DMS 273 (cell line): Measurements from ENCODE around the gene TEX29.

Experiments used
- DNase-seq: peaks from one replicate; lab custom pipeline; 2025; ENCODE audit not compliant: unreplicated experiment; lab: John Stamatoyannopoulos, UW

Gene TEX29

DNA sequence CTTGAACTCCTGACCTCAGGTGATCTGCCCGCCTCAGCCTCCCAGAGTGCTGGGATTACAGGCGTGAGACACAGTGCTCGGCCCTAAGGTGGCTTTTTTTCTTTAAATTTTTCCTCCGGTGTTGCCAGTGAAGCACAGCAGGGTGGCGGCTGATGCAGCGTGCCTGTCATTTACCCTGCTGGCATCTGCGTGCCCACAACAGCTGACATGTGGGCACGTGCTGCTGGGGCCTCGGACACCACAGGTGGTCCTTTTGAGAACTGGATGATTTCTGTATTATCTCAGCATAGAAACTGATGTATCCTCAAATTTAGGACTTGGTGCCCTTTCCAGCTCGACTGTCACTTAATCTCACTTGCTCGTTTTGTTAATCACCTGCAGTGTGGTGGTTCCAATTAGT lies 31.2 kb upstream of the TEX29 start:
- no peak for DNase-seq

- DNase-seq, result no peak
Observed at GRCh38 chr13:111291908-111292307, 28.5 kb upstream of the TEX29 start.

- no peak for DNase-seq
Observed at GRCh38 chr13:111292710-111293485, 27.5 kb upstream of the TEX29 start.

GRCh38 chr13:111295886-111296285 lies 24.6 kb upstream of the TEX29 start:
- no peak for DNase-seq

DNA sequence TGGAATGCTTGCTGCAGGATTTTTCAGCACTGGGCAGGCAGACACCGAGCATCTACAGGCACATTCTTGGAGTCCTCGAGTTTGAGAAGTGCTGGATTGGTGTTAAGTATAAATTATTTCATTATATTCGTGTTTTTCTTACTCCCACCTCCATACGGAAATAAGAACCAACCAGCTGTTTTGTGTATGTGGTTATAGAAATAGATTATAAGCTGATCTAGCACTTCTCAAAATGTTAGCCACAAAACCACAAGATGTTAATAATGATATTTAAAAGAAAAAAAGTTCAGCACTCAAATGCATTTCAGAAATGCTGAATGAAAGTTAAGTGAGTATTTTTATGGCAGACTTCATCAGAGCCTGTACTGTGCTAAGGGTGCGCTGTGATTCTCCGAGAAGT lies 24.0 kb upstream of the TEX29 start:
- no peak for DNase-seq

DNA sequence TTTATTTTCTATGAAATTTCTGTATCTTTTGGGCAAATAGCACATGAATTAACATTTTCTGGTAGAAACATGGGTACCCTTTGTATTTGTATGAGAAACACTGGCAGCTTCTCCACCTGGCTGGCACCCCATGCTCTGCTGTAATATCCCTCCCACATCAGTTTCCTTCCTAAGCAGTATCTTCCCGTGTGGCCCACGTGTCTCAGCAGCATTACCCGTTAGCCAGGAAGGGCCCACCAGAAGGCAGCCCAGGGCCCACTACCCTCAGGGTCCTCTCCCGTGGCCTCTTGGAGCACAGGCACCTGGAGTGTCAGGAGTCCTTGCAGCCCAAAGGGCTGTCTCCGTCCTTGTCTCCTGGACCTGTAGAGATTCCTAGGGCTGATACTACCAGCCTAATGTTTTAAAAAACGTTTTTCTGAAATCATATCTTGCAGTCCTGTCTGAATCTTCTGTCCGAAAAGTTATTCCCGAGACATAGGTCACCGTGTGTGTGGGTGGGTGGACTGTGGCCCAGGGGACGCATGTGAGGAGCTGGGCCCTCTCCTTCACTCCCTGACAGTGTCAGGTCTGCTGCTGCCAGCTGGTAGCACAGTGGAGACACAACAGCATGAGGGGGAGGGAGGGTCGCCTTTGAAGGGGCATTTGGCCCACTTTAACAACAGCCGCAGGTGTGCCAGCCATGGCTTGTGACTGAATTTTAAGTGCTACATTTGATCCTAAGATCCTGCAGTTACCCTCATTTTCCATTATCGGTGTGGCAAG lies 22.0 kb upstream of the TEX29 start:
- DNase-seq, result no peak

DNA sequence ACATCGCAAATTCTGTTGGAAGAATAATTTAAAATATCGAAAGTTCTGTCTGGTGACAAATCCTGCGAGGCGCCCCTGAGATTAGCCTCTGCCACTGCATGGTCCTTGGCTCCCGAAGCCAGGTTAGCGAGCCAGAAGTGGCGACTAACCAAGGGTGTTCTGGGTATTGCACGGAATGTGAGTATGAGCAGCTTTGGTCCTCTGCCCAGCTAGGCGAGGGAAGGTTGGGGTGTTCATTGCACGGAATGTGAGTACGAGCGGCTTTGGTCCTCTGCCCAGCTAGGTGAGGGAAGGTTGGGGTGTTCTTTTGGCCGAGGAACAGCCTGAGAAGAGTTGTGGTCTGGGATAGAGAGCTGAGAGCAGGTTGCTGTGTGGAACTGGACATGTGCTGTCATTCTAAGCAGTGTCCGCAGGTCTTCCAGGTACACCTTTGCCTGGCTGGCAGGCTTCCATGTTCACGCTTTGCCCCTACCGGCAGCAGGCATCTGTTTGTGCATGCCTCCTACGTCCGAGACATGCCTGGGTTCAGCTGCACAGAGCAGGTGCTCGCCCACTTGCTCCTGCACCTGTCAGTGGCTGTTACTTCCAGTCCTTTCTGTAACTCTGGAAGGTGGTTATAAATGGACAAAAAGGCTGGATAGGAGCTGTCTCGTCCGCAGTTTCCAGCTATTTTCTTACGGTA lies 18.3 kb upstream of the TEX29 start:
- DNase-seq, result no peak

- DNase-seq, result no peak
Observed at GRCh38 chr13:111303559-111303958, 16.9 kb upstream of the TEX29 start.

GRCh38 chr13:111304041-111304544 lies 16.3 kb upstream of the TEX29 start:
- DNase-seq, result no peak

DNA sequence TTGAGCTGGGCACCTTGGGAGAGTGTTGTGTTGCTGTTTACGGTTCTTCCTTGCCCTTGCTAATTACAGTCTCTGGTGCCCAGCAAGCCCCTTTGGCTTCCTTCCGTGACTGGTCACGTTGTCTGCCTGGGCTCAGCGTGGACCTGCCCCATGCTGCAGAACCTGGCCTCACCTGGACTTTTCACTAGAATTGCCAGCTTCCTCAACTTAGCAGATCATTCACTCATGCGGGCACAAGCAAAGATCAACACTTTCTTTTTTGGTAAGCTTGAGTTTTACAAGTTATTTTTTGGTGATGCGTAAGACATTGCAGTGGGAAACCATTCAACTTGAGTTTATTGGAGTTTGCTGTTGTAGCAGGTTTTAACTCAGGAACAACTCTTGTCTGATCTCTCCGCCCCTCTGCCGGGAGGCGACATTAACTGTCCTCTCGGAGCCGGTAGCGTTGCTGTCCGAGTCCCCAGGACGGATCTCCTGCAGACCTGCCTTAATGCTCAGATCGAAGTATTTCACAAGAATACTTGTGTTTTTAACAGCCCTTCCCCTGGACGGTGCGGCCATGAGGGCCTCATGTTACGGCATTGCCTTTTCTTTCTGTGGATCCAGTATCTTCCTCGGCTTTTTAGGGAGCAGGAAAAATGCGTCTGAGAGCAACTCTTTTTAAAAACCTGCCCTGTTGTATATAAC lies 15.7 kb upstream of the TEX29 start:
- no peak for DNase-seq

GRCh38 chr13:111312944-111313590 lies 7.4 kb upstream of the TEX29 start:
- DNase-seq, result no peak

- DNase-seq, result no peak
Observed at GRCh38 chr13:111313911-111314425, 6.5 kb upstream of the TEX29 start.

DNA sequence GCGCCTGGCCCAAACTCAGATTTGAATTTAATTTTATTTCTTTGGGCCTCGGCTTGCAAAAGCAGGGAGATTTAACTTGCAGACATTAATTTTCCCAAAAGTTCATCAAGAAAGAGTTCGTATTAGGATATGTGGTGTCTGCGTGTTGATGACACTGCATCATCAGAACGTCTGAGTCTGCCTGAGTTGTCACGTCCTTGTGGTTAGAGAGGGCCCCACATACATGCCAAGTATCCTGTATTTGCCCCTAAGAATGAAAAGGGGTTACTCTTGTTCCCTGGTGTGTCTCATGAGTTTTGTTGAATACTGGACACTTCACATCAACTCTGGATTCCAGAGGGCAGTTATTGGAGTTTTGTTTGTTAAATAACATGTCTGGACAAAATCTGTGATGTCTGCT lies 5.6 kb upstream of the TEX29 start:
- no peak for DNase-seq

- peak; percentile 4 for DNase-seq
Observed at GRCh38 chr13:111315347-111315995, 5.0 kb upstream of the TEX29 start.

- DNase-seq, result no peak
Observed at GRCh38 chr13:111316161-111316730, 4.2 kb upstream of the TEX29 start.

DNA sequence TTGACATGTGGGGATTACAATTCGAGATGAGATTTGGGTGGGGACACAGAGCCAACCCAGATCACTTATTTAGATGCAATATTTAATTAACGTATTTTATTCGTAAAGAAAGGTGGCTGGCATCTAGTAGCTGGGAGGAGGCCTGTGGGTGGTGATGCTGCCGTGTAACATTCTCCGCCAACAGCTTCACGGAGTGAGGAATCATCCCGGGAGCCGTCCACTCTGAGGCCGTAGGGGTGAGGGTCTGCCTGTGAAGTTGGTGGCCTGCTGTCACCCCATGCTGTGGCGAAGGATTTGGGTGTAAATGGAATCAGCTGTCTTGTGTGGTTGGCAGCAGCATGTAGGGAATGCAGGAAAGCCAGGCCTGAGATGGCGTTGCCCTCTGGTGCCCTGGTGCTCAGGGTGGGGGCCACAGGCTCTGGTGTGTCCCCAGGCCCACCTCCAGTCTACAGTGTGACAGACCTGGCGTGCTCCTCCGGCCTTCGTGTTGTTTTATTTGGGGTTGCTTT lies 3.3 kb upstream of the TEX29 start:
- DNase-seq, result no peak

GRCh38 chr13:111317571-111318345 lies 2.7 kb upstream of the TEX29 start:
- no peak for DNase-seq

GRCh38 chr13:111318386-111318785 lies 2.1 kb upstream of the TEX29 start:
- DNase-seq, result no peak

DNA sequence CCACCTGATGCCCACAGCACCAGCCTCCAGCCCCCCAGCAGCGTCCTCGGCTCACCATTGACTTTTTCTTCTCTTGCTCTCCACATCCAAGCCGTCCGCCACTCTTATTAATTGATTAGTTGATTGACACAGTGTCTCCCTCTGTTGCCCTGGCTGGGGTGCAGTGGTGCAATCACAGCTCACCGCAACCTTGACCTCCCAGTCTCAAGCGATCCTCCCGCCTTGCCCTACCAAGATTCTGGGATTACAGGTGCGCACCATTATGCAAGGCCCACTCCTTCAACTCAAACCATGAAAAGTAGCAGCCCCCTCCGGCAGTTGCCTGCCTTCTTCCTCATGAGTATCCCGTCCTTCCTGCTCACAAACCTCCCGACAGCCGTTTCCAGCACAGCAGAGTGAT lies 921 bp upstream of the TEX29 start:
- DNase-seq, result no peak
